Vagina (tissue), 2 donors: Measurements from ENCODE around the gene C1D.

Source experiments
- CTCF ChIP-seq, 3 experiments: fragments of 450-650 bp in 2 of 3; fragments of 200-600 bp in 1 of 3; sonication (generic) in 1 of 3; IDR thresholded peaks; one replicate each; pipeline ENCODE4 v1.5.1; 2017 to 2019; ENCODE audit warnings: antibody characterized with exemption in 3 of 3, mild to moderate bottlenecking in 2 of 3, moderate library complexity in 2 of 3
- POLR2A ChIP-seq, 2 donors: fragments of 450-650 bp; IDR thresholded peaks; one replicate each; pipeline ENCODE4 v1.6.1; 2017; ENCODE audit warnings: antibody characterized with exemption in 2 of 2, mild to moderate bottlenecking in 2 of 2, moderate library complexity in 2 of 2
- POLR2AphosphoS5 ChIP-seq, 2 donors: sonication (generic); formaldehyde crosslinking; IDR thresholded peaks; one replicate each; pipeline ENCODE4 v1.9.0; 2017; ENCODE audit warnings: antibody characterized with exemption in 2 of 2, mild to moderate bottlenecking in 2 of 2, low read depth in 1 of 2; ENCODE audit not compliant: insufficient read depth in 1 of 2

- TF ChIP-seq CTCF (IDR thresholded peaks at IDR 0.05): no peak
- TF ChIP-seq POLR2A (IDR thresholded peaks at IDR 0.05): peak in 1 of 2 donors; percentile 19
- peak; percentile 90 to 95 for TF ChIP-seq POLR2AphosphoS5 (IDR thresholded peaks at IDR 0.05; ENCODE audit: insufficient read depth in 1 of 2, low read depth in 1 of 2)
Measured at GRCh38 chr2:68062680-68063387, at the start of gene C1D.
